BE2C (cell line): ENCODE results near the gene RBM6.

Source experiments
- DNase-seq: peaks from one replicate; pipeline ENCODE4 v3.0.0-alpha.2; 2020
- H3K27me3 ChIP-seq: fragments of 250-450 bp; sonication (Bioruptor Pico); 2 replicates; pipeline ENCODE4 v1.5.1; 2020; ENCODE audit warnings: mild to moderate bottlenecking
- H3K36me3 ChIP-seq: fragments of 250-450 bp; sonication (Bioruptor Pico); 2 replicates; pipeline ENCODE4 v1.5.1; 2020; ENCODE audit warnings: mild to moderate bottlenecking
- H3K4me1 ChIP-seq: fragments of 250-450 bp; sonication (Bioruptor Pico); 2 replicates; pipeline ENCODE4 v1.5.1; 2020
- H3K4me3 ChIP-seq: 2 replicates; pipeline ENCODE4 v1.5.1; 2011; ENCODE audit warnings: low read depth, low read length
- H3K9me3 ChIP-seq: fragments of 250-450 bp; sonication (Bioruptor Pico); 2 replicates; pipeline ENCODE4 v1.5.1; 2020
- CTCF ChIP-seq: IDR thresholded peaks from 2 replicates; pipeline ENCODE4 v1.5.1; 2012; ENCODE audit warnings: mild to moderate bottlenecking, low read depth, low read length

Gene RBM6

GRCh38 chr3:50123394-50124051, 183.6 kb downstream of the RBM6 start:
- Histone ChIP-seq H3K9me3 (no peaks in the 10 kb centered on the region), H3K36me3 (no peaks in the 10 kb centered on the region; the same call in none of the 2 replicates), H3K4me3 (no peak overlapping the region), H3K27me3 (no peaks in the 10 kb centered on the region), H3K4me1 (peaks cover 28% of the 10 kb centered on the region)
- no peak for TF ChIP-seq CTCF
- DNase-seq, result no peak

- Histone ChIP-seq H3K36me3 (no peaks in the 10 kb centered on the region; the same call in 1 of the 2 replicates), H3K9me3 (no peaks in the 10 kb centered on the region), H3K4me1 (peaks cover 28% of the 10 kb centered on the region), H3K27me3 (no peaks in the 10 kb centered on the region), H3K4me3 (no peak overlapping the region)
- TF ChIP-seq CTCF, result no peak
- DNase-seq, result peak; percentile 38
These were observed 184.3 kb downstream of the RBM6 start for GRCh38 chr3:50124052-50124799.

GRCh38 chr3:50124800-50125178, 184.8 kb downstream of the RBM6 start:
- no peak for TF ChIP-seq CTCF
- Histone ChIP-seq H3K4me3 (no peak overlapping the region; the same call in 1 of the 2 replicates), H3K4me1 (peaks cover 28% of the 10 kb centered on the region), H3K27me3 (no peaks in the 10 kb centered on the region), H3K9me3 (no peaks in the 10 kb centered on the region), H3K36me3 (no peaks in the 10 kb centered on the region; the same call in 1 of the 2 replicates)
- peak; percentile 24 for DNase-seq

GRCh38 chr3:50125541-50126286, 185.8 kb downstream of the RBM6 start:
- Histone ChIP-seq H3K9me3 (no peaks in the 10 kb centered on the region), H3K27me3 (no peaks in the 10 kb centered on the region), H3K4me3 (no peak overlapping the region), H3K36me3 (no peaks in the 10 kb centered on the region; the same call in 1 of the 2 replicates), H3K4me1 (peaks cover 28% of the 10 kb centered on the region)
- no peak for DNase-seq
- no peak for TF ChIP-seq CTCF

- Histone ChIP-seq H3K27me3 (no peaks in the 10 kb centered on the region), H3K4me3 (no peak overlapping the region), H3K4me1 (peaks cover 28% of the 10 kb centered on the region), H3K36me3 (no peaks in the 10 kb centered on the region), H3K9me3 (no peaks in the 10 kb centered on the region)
- no peak for TF ChIP-seq CTCF
- no peak for DNase-seq
These were observed 186.6 kb downstream of the RBM6 start for GRCh38 chr3:50126287-50127211.
